Skin of body (tissue), 2 donors: Measurements from ENCODE around the gene SGMS1. TPM values are rescaled to one million over a fixed set of nuclear protein-coding genes. Genes with fewer than 3 reads are reported as not detected.

Experiments used
- DNase-seq: peaks from one replicate; lab custom pipeline; 2025; lab: John Stamatoyannopoulos, UW
- total RNA-seq: library from RNA; depleted of rRNA; stranded (reverse); fragments of >200 nt; gene quantifications from one replicate; pipeline ENCODE4 v1.2.3, GENCODE V29; 2014

SGMS1 gene
- total RNA-seq, 1 donor from 2014 or later = 102 TPM

GRCh38 chr10:50403074-50403473, 220.7 kb downstream of the SGMS1 start:
- DNase-seq = no peak

- DNase-seq = no peak
These were observed 221.3 kb downstream of the SGMS1 start for GRCh38 chr10:50402466-50402865.

GRCh38 chr10:50400694-50401093, 223.1 kb downstream of the SGMS1 start:
- no peak for DNase-seq

- no peak for DNase-seq
These were observed 224.9 kb downstream of the SGMS1 start for GRCh38 chr10:50398823-50399222.

- DNase-seq = no peak
These were observed 225.4 kb downstream of the SGMS1 start for GRCh38 chr10:50398381-50398780.

- DNase-seq = no peak
These were observed 226.2 kb downstream of the SGMS1 start for GRCh38 chr10:50397312-50398140.

GRCh38 chr10:50396491-50397311, 227.1 kb downstream of the SGMS1 start:
- no peak for DNase-seq

GRCh38 chr10:50395851-50396250, 227.9 kb downstream of the SGMS1 start:
- no peak for DNase-seq

GRCh38 chr10:50395271-50395670, 228.5 kb downstream of the SGMS1 start:
- DNase-seq = no peak

GRCh38 chr10:50394832-50395231, 228.9 kb downstream of the SGMS1 start:
- DNase-seq = no peak

GRCh38 chr10:50393784-50394467, 229.8 kb downstream of the SGMS1 start:
- no peak for DNase-seq

GRCh38 chr10:50392966-50393718, 230.6 kb downstream of the SGMS1 start:
- no peak for DNase-seq

- DNase-seq = no peak
These were observed 231.3 kb downstream of the SGMS1 start for GRCh38 chr10:50392426-50392825.

- DNase-seq = no peak
These were observed 233.5 kb downstream of the SGMS1 start for GRCh38 chr10:50390302-50390701.

GRCh38 chr10:50388181-50388580, 235.6 kb downstream of the SGMS1 start:
- DNase-seq = no peak

- DNase-seq = no peak
These were observed 236.1 kb downstream of the SGMS1 start for GRCh38 chr10:50387732-50388073.

GRCh38 chr10:50387007-50387731, 236.6 kb downstream of the SGMS1 start:
- DNase-seq = no peak

- DNase-seq = peak; percentile 83
These were observed 238.1 kb downstream of the SGMS1 start for GRCh38 chr10:50385624-50386023.

GRCh38 chr10:50384898-50385297, 238.9 kb downstream of the SGMS1 start:
- DNase-seq = no peak

GRCh38 chr10:50384238-50384637, 239.5 kb downstream of the SGMS1 start:
- no peak for DNase-seq

- DNase-seq = no peak
These were observed 241.2 kb downstream of the SGMS1 start for GRCh38 chr10:50382576-50383023.
